Immature natural killer cell (primary cell): ENCODE measurements around the gene OR1M1. TPM values are rescaled to one million over a fixed set of nuclear protein-coding genes. Genes with fewer than 3 reads are reported as not detected.
"Not testable (repeated sequence)": the region's sequence is repeated elsewhere in the genome, so short reads cannot be mapped to it uniquely, and the experiment has no call there.

Experiments
- DNase-seq, 3 donors: peaks; one replicate each; pipeline ENCODE4 v3.0.0; 2022; ENCODE audit warnings: mixed read lengths in 1 of 3
- H3K27ac Mint-ChIP-seq, 6 donors: one replicate each; pipeline ENCODE4 v1.8.0; 2020; ENCODE audit warnings: mixed read lengths in 6 of 6, mild to moderate bottlenecking in 5 of 6, inconsistent platforms in 4 of 6, moderate library complexity in 3 of 6
- H3K27me3 Mint-ChIP-seq, 3 donors: one replicate each; pipeline ENCODE4 v1.8.0; 2020 to 2021; ENCODE audit warnings: low read depth in 3 of 3, mild to moderate bottlenecking in 3 of 3, mixed read lengths in 3 of 3, moderate library complexity in 3 of 3, inconsistent platforms in 1 of 3
- H3K36me3 Mint-ChIP-seq, 3 donors: one replicate each; pipeline ENCODE4 v1.8.0; 2020; ENCODE audit warnings: mixed read lengths in 3 of 3, inconsistent platforms in 2 of 3, mild to moderate bottlenecking in 2 of 3
- H3K4me1 Mint-ChIP-seq, 2 donors: one replicate each; pipeline ENCODE4 v1.8.0; 2020; ENCODE audit warnings: inconsistent platforms in 2 of 2, mild to moderate bottlenecking in 2 of 2, mixed read lengths in 2 of 2, moderate library complexity in 1 of 2
- H3K4me3 Mint-ChIP-seq, 5 donors: one replicate each; pipeline ENCODE4 v1.8.0; 2020; ENCODE audit warnings: mild to moderate bottlenecking in 5 of 5, mixed read lengths in 5 of 5, inconsistent platforms in 3 of 5, moderate library complexity in 3 of 5
- H3K9me3 Mint-ChIP-seq, 6 donors: one replicate each; pipeline ENCODE4 v1.8.0; 2020; ENCODE audit warnings: mild to moderate bottlenecking in 6 of 6, mixed read lengths in 6 of 6, inconsistent platforms in 4 of 6, moderate library complexity in 3 of 6
- polyA plus RNA-seq, 3 donors: library from polyadenylated mRNA; unstranded; fragments of 300-500 nt; fragmentation: Illumina TruSeq; gene quantifications; one replicate each; pipeline ENCODE4 v1.2.3, GENCODE V29; 2021

The OR1M1 gene
- not detected for polyA plus RNA-seq

- DNase-seq = no peak
- Mint-ChIP-seq H3K27ac (no peak within 1 kb of the TSS), H3K4me1 (no peaks in the 10 kb centered on the region), H3K27me3 (peaks cover 0 to 7% (median 3%) of the 10 kb centered on the region in 3 donors), H3K9me3 (no peaks in the 10 kb centered on the region), H3K4me3 (no peak within 1 kb of the TSS), H3K36me3 (no peaks in the 10 kb centered on the region)
These were observed at the start of gene OR1M1 for GRCh38 chr19:9086761-9087160. Gene OR1M1 (plus strand): TSS chr19:9087061. CDS start chr19:9093245, 6,184 bp downstream.

GRCh38 chr19:9037400-9038062 lies 49.3 kb upstream of the OR1M1 start:
- Mint-ChIP-seq H3K9me3 (no peaks in the 10 kb centered on the region), H3K4me1 (no peaks in the 10 kb centered on the region), H3K4me3 (no peak overlapping the region), H3K36me3 (no peaks in the 10 kb centered on the region), H3K27ac (no peak overlapping the region), H3K27me3 (peaks cover 2 to 14% (median 9%) of the 10 kb centered on the region in 3 donors)
- no peak for DNase-seq

- H3K27me3 Mint-ChIP-seq = peaks cover 2 to 16% (median 15%) of the 10 kb centered on the region in 3 donors
- H3K27ac Mint-ChIP-seq = no peak overlapping the region
- no peak overlapping the region for H3K4me3 Mint-ChIP-seq
- DNase-seq = no peak
- H3K4me1 Mint-ChIP-seq = no peaks in the 10 kb centered on the region
- no peaks in the 10 kb centered on the region for H3K9me3 Mint-ChIP-seq
- H3K36me3 Mint-ChIP-seq = no peaks in the 10 kb centered on the region
These were observed 47.1 kb upstream of the OR1M1 start for GRCh38 chr19:9039728-9040127.

- Mint-ChIP-seq H3K4me1 (no peaks in the 10 kb centered on the region), H3K4me3 (no peak overlapping the region), H3K27me3 (peaks cover 2 to 17% (median 14%) of the 10 kb centered on the region in 3 donors), H3K36me3 (no peaks in the 10 kb centered on the region), H3K9me3 (no peaks in the 10 kb centered on the region), H3K27ac (no peak overlapping the region)
- DNase-seq = no peak
These were observed 46.7 kb upstream of the OR1M1 start for GRCh38 chr19:9040131-9040530.

GRCh38 chr19:9041023-9041422 lies 45.8 kb upstream of the OR1M1 start:
- Mint-ChIP-seq H3K27me3 (peaks cover 2 to 13% (median 9%) of the 10 kb centered on the region in 3 donors), H3K4me3 (no peak overlapping the region), H3K4me1 (no peaks in the 10 kb centered on the region), H3K36me3 (no peaks in the 10 kb centered on the region), H3K9me3 (no peaks in the 10 kb centered on the region), H3K27ac (no peak overlapping the region)
- DNase-seq = no peak

- DNase-seq = no peak
- H3K27ac Mint-ChIP-seq = no peak overlapping the region
- H3K4me3 Mint-ChIP-seq = no peak overlapping the region
- H3K36me3 Mint-ChIP-seq = no peaks in the 10 kb centered on the region
- no peaks in the 10 kb centered on the region for H3K4me1 Mint-ChIP-seq
- H3K9me3 Mint-ChIP-seq = no peaks in the 10 kb centered on the region
- H3K27me3 Mint-ChIP-seq = peaks cover 2 to 10% (median 7%) of the 10 kb centered on the region in 3 donors
These were observed 43.3 kb upstream of the OR1M1 start for GRCh38 chr19:9043524-9043923.

GRCh38 chr19:9044449-9044848 lies 42.4 kb upstream of the OR1M1 start:
- Mint-ChIP-seq H3K36me3 (no peaks in the 10 kb centered on the region), H3K27ac (no peak overlapping the region)
- DNase-seq = no peak

GRCh38 chr19:9046694-9047093 lies 40.2 kb upstream of the OR1M1 start:
- Mint-ChIP-seq H3K4me3 (no peak overlapping the region), H3K36me3 (no peaks in the 10 kb centered on the region), H3K27ac (no peak overlapping the region), H3K4me1 (no peaks in the 10 kb centered on the region), H3K9me3 (no peaks in the 10 kb centered on the region), H3K27me3 (peaks cover 2 to 11% (median 6%) of the 10 kb centered on the region in 3 donors)
- no peak for DNase-seq

More at GRCh38 chr19:9044449-9044848, 42.4 kb upstream of the OR1M1 start:
- no peak overlapping the region for H3K4me3 Mint-ChIP-seq
- H3K4me1 Mint-ChIP-seq = no peaks in the 10 kb centered on the region
- no peaks in the 10 kb centered on the region for H3K9me3 Mint-ChIP-seq
- peaks cover 2 to 10% (median 7%) of the 10 kb centered on the region in 3 donors for H3K27me3 Mint-ChIP-seq

- H3K27ac Mint-ChIP-seq = no peak overlapping the region
- H3K9me3 Mint-ChIP-seq = no peaks in the 10 kb centered on the region
- H3K27me3 Mint-ChIP-seq = peaks cover 1 to 3% (median 2%) of the 10 kb centered on the region in 3 donors
- DNase-seq = no peak
- no peaks in the 10 kb centered on the region for H3K4me1 Mint-ChIP-seq
- H3K36me3 Mint-ChIP-seq = no peaks in the 10 kb centered on the region
- no peak overlapping the region for H3K4me3 Mint-ChIP-seq
These were observed 34.0 kb upstream of the OR1M1 start for GRCh38 chr19:9052894-9053293.

- not testable (repeated sequence) for H3K27ac Mint-ChIP-seq, H3K9me3 Mint-ChIP-seq, H3K4me3 Mint-ChIP-seq, H3K36me3 Mint-ChIP-seq, H3K27me3 Mint-ChIP-seq, H3K4me1 Mint-ChIP-seq, DNase-seq
These were observed 33.2 kb upstream of the OR1M1 start for GRCh38 chr19:9053674-9054073.

GRCh38 chr19:9054207-9054606 lies 32.7 kb upstream of the OR1M1 start:
- H3K4me3 Mint-ChIP-seq = no peak overlapping the region
- no peaks in the 10 kb centered on the region for H3K36me3 Mint-ChIP-seq
- H3K27ac Mint-ChIP-seq = no peak overlapping the region
- no peaks in the 10 kb centered on the region for H3K9me3 Mint-ChIP-seq
- no peak for DNase-seq
- no peaks in the 10 kb centered on the region for H3K4me1 Mint-ChIP-seq
- H3K27me3 Mint-ChIP-seq = peaks cover 1 to 6% (median 3%) of the 10 kb centered on the region in 3 donors

GRCh38 chr19:9054765-9055164 lies 32.1 kb upstream of the OR1M1 start:
- Mint-ChIP-seq H3K9me3 (no peaks in the 10 kb centered on the region), H3K27me3 (peaks cover 1 to 6% (median 3%) of the 10 kb centered on the region in 3 donors), H3K4me3 (no peak overlapping the region), H3K4me1 (no peaks in the 10 kb centered on the region), H3K27ac (no peak overlapping the region), H3K36me3 (no peaks in the 10 kb centered on the region)
- DNase-seq = no peak

- H3K27me3 Mint-ChIP-seq, H3K4me3 Mint-ChIP-seq, DNase-seq, H3K36me3 Mint-ChIP-seq, H3K27ac Mint-ChIP-seq, H3K4me1 Mint-ChIP-seq, H3K9me3 Mint-ChIP-seq: not testable (repeated sequence)
These were observed 30.7 kb upstream of the OR1M1 start for GRCh38 chr19:9056131-9056530.

GRCh38 chr19:9057505-9058258 lies 29.2 kb upstream of the OR1M1 start:
- no peak for DNase-seq
- no peaks in the 10 kb centered on the region for H3K4me1 Mint-ChIP-seq
- no peak overlapping the region for H3K4me3 Mint-ChIP-seq
- H3K36me3 Mint-ChIP-seq = no peaks in the 10 kb centered on the region
- H3K27ac Mint-ChIP-seq = no peak overlapping the region
- H3K9me3 Mint-ChIP-seq = no peaks in the 10 kb centered on the region
- peaks cover 0 to 6% (median 2%) of the 10 kb centered on the region in 3 donors for H3K27me3 Mint-ChIP-seq
